HG03159 (cell line): Measurements from ENCODE around the gene LCE3D.

Source experiments
- ATAC-seq: cut with Tn5 transposase; IDR thresholded peaks from one replicate; pipeline ENCODE4 v1.9.1; 2021; ENCODE audit warnings: mild to moderate bottlenecking, moderate library complexity; ENCODE audit not compliant: unreplicated experiment

LCE3D gene

DNA sequence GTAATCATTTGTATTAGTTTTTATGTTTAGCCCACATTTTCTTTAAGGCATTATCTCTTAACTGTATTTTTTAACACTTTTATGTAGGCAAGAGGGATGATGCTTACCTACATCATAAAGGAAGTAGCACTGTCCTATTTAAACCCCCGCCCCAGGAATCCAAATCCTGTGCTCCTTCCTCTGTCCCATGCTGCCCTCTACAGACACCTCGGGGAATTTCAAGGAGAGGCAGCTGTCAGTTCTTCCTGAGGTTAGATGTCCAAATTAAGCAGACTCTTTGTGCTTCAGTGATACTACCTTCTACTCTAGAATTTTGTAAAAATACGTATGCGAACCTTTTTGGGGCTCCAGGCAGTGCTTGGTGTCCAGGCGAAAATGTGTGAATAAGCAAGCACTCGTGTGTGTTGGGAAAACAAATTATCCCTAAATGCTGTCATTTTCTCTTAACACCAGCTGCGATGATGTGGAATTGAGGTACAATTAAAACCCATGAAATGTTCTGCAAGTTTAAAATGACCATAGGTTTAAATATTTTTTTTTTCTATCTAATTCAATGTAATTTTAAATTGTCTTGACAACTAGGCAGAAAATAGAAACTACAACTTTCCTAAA is 46.9 kb downstream of the LCE3D start:
- ATAC-seq, result no peak
